K562 (cell line): ENCODE measurements around the gene NFATC1. TPM values are rescaled to one million over a fixed set of nuclear protein-coding genes. Genes with fewer than 3 reads are reported as not detected.

Experiments used
- ATF1 ChIP-seq, 2 experiments: fragments of 450-650 bp in 1 of 2; IDR thresholded peaks; 2 replicates each; pipeline ENCODE4 v1.6.1; 2016; ENCODE audit warnings: missing compliant biosample characterization in 1 of 2, missing genetic modification characterization in 1 of 2
- CBFA2T3 ChIP-seq: fragments of 450-650 bp; IDR thresholded peaks from 2 replicates; pipeline ENCODE4 v1.6.1; 2017
- ELF2 ChIP-seq: fragments of 250-450 bp; sonication (Bioruptor Pico); IDR thresholded peaks from 2 replicates; pipeline ENCODE4 v1.5.0; 2021; ENCODE audit warnings: mild to moderate bottlenecking
- FOS ChIP-seq: IDR thresholded peaks from 3 replicates; pipeline ENCODE4 v1.6.1; 2011; ENCODE audit not compliant: insufficient read length; ENCODE audit errors: extremely low read depth
- GABPA ChIP-seq: fragments of 200-800 bp; sonication (Bioruptor generic); conservative IDR thresholded peaks from 2 replicates; pipeline ENCODE4 v1.6.1; 2016; ENCODE audit warnings: low read depth, missing genetic modification characterization, missing compliant biosample characterization
- GABPB2 ChIP-seq: fragments of 250-450 bp; sonication (Bioruptor Pico); conservative IDR thresholded peaks from 2 replicates; pipeline ENCODE4 v1.5.1; 2021; ENCODE audit warnings: mild to moderate bottlenecking
- HDAC8 ChIP-seq: fragments of 450-650 bp; IDR thresholded peaks from 2 replicates; pipeline ENCODE4 v1.6.1; 2016; ENCODE audit warnings: mild to moderate bottlenecking, missing genetic modification characterization, moderate library complexity, missing compliant biosample characterization
- HLTF ChIP-seq: fragments of 450-650 bp; IDR thresholded peaks from 2 replicates; pipeline ENCODE4 v1.6.1; 2016
- HNRNPLL ChIP-seq: fragments of 200-400 bp; formaldehyde crosslinking; IDR thresholded peaks from 2 replicates; pipeline ENCODE4 v1.6.1; 2017; ENCODE audit warnings: low read length, low read depth, mild to moderate bottlenecking; ENCODE audit not compliant: poor library complexity, severe bottlenecking
- JUND ChIP-seq, 2 experiments: IDR thresholded peaks; 2 replicates in 1 of 2; 3 replicates in 1 of 2; pipeline ENCODE4 v1.6.1; 2011; ENCODE audit warnings: borderline replicate concordance in 2 of 2, low read depth in 2 of 2, low read length in 2 of 2, improper control_type of control experiment in 1 of 2, missing biosample characterization in 1 of 2, missing genetic modification characterization in 1 of 2, missing genetic modification reagents in 1 of 2
- MED1 ChIP-seq: sonication (generic); formaldehyde crosslinking; IDR thresholded peaks from 2 replicates; pipeline ENCODE4 v1.8.1; 2023; ENCODE audit warnings: missing genetic modification reagents, borderline replicate concordance
- MEIS2 ChIP-seq: fragments of 450-650 bp; IDR thresholded peaks from 2 replicates; pipeline ENCODE4 v1.6.1; 2014; ENCODE audit warnings: mild to moderate bottlenecking; ENCODE audit not compliant: partially characterized antibody
- NFATC3 ChIP-seq: fragments of 450-650 bp; IDR thresholded peaks from 2 replicates; pipeline ENCODE4 v1.6.1; 2017; ENCODE audit warnings: mild to moderate bottlenecking
- NFE2 ChIP-seq: IDR thresholded peaks from 2 replicates; pipeline ENCODE4 v1.6.1; 2014; ENCODE audit warnings: antibody characterized with exemption, low read depth
- POLR2H ChIP-seq: IDR thresholded peaks from 2 replicates; pipeline ENCODE4 v1.6.1; 2016; ENCODE audit warnings: missing genetic modification characterization, low read depth, mild to moderate bottlenecking, control low read depth, missing compliant biosample characterization, moderate library complexity
- RBM17 ChIP-seq: fragments of 200-400 bp; formaldehyde crosslinking; IDR thresholded peaks from 2 replicates; pipeline ENCODE4 v1.6.1; 2017; ENCODE audit warnings: low read depth, mild to moderate bottlenecking, low read length, borderline replicate concordance
- RHOXF2B ChIP-seq: fragments of 250-450 bp; sonication (Bioruptor Pico); conservative IDR thresholded peaks from 2 replicates; pipeline ENCODE4 v1.5.1; 2021
- RREB1 ChIP-seq: fragments of 250-450 bp; sonication (Bioruptor Pico); IDR thresholded peaks from 2 replicates; pipeline ENCODE4 v1.4.0; 2020
- SIN3A ChIP-seq, 2 experiments: fragments of 150-350 bp in 1 of 2; IDR thresholded peaks; 2 replicates each; pipeline ENCODE4 v1.6.1; 2011 to 2016; ENCODE audit warnings: borderline replicate concordance in 2 of 2, low read depth in 2 of 2, low read length in 2 of 2, mild to moderate bottlenecking in 2 of 2, moderate library complexity in 2 of 2; ENCODE audit not compliant: control insufficient read depth in 1 of 2
- TCF7L2 ChIP-seq: fragments of 150-350 bp; IDR thresholded peaks from 2 replicates; pipeline ENCODE4 v1.6.1; 2016; ENCODE audit warnings: low read depth, mild to moderate bottlenecking, low read length, moderate library complexity
- TGIF2 ChIP-seq: sonication (generic); formaldehyde crosslinking; IDR thresholded peaks from 2 replicates; pipeline ENCODE4 v1.8.1; 2022; ENCODE audit warnings: mild to moderate bottlenecking, missing genetic modification reagents, moderate library complexity
- ZFP91 ChIP-seq: sonication (generic); formaldehyde crosslinking; IDR thresholded peaks from 2 replicates; pipeline ENCODE4 v1.8.0; 2022; ENCODE audit warnings: mild to moderate bottlenecking, missing genetic modification reagents
- ZFPM2 ChIP-seq: fragments of 250-450 bp; sonication (Bioruptor Pico); IDR thresholded peaks from 2 replicates; pipeline ENCODE4 v1.5.1; 2022; ENCODE audit warnings: mild to moderate bottlenecking
- ZNF224 ChIP-seq: sonication (generic); formaldehyde crosslinking; IDR thresholded peaks from 2 replicates; pipeline ENCODE4 v1.8.0; 2022; ENCODE audit warnings: mild to moderate bottlenecking, missing genetic modification reagents
- polyA plus RNA-seq, 8 experiments: library from polyadenylated mRNA; depleted of rRNA in 4 of 8; stranded (reverse) in 5 of 8; unstranded in 3 of 8; fragments of >200 nt; fragmentation: Nextera tagmentation in 2 of 8; fragmentation: Illumina TruSeq in 1 of 8; extraction: Ambion mirVana in 2 of 8; extraction: Trizol in 1 of 8; gene quantifications; 2 replicates each; pipeline versions ENCODE4 v1.2.1 to v1.2.3, GENCODE V29; 2011 to 2014; ENCODE audit warnings: inconsistent platforms in 1 of 8, missing spikeins in 1 of 8
- total RNA-seq, 7 experiments: library from RNA; depleted of rRNA in 6 of 7; stranded (reverse); fragments of >200 nt in 6 of 7; fragmentation: Illumina TruSeq in 2 of 7; extraction: Trizol in 2 of 7; gene quantifications; 2 replicates each; pipeline versions ENCODE4 v1.2.1 to v1.2.3, GENCODE V29; 2011 to 2021; ENCODE audit warnings: low replicate concordance in 1 of 7

Gene NFATC1
- total and polyA plus RNA-seq, 9 of the 15 experiments (the other 6 are each of a cell fraction or from before 2014, with no cell fraction given), result 1.1 to 16.4 (median 2.5) TPM

GRCh38 chr18:79413025-79413424 is 17.3 kb downstream of the NFATC1 start (continued):
- TF ChIP-seq MEIS2 (peak; percentile 95), GABPB2 (CRISPR knock-in tag) (no peak), HDAC8 (tag) (no peak), SIN3A (IDR thresholded peaks at IDR 0.05; ENCODE audit: borderline replicate concordance in 2 of 2, control insufficient read depth in 1 of 2, low read depth in 2 of 2, low read length in 2 of 2) (no peak), ELF2 (CRISPR knock-in tag) (no peak), TCF7L2 (no peak), JUND (IDR thresholded peaks at IDR 0.05; ENCODE audit: borderline replicate concordance, low read depth, low read length) (peak; percentile 95), JUND (tag; IDR thresholded peaks at IDR 0.05; ENCODE audit: borderline replicate concordance, low read depth, low read length) (peak; percentile 92), HLTF (no peak), TGIF2 (CRISPR knock-in tag) (no peak), FOS (no peak), ATF1 (CRISPR knock-in tag; IDR thresholded peaks at IDR 0.05) (no peak), ATF1 (tag; IDR thresholded peaks at IDR 0.05) (peak; percentile 84), MED1 (CRISPR knock-in tag) (no peak), GABPA (tag) (no peak), NFATC3 (no peak), HNRNPLL (no peak), CBFA2T3 (peak; percentile 44; the same call in 1 of the 2 replicates), RHOXF2B (CRISPR knock-in tag) (no peak), ZFP91 (no peak), RBM17 (no peak), RREB1 (no peak), ZNF224 (no peak), POLR2H (tag) (no peak), NFE2 (no peak), ZFPM2 (CRISPR knock-in tag) (no peak)
